Chondrocyte (in vitro differentiated cells): ENCODE results near the gene HP1BP3. TPM values are rescaled to one million over a fixed set of nuclear protein-coding genes. Genes with fewer than 3 reads are reported as not detected.
"Not testable (repeated sequence)": the region's sequence is repeated elsewhere in the genome, so short reads cannot be mapped to it uniquely, and the experiment has no call there.

Source experiments
- DNase-seq: peaks from one replicate; pipeline ENCODE4 v3.0.0; 2021; ENCODE audit warnings: mixed read lengths, low spot score
- H3K27ac Mint-ChIP-seq: one replicate; pipeline ENCODE4 v1.8.0; 2021; ENCODE audit warnings: mild to moderate bottlenecking, moderate library complexity, mixed read lengths; ENCODE audit not compliant: unreplicated experiment
- H3K27me3 Mint-ChIP-seq: 2 replicates; pipeline ENCODE4 v1.8.0; 2021; ENCODE audit warnings: low read depth, mixed read lengths
- H3K36me3 Mint-ChIP-seq: 2 replicates; pipeline ENCODE4 v1.8.0; 2021; ENCODE audit warnings: low read depth, mixed read lengths
- H3K4me1 Mint-ChIP-seq: 2 replicates; pipeline ENCODE4 v1.8.0; 2021; ENCODE audit warnings: low read depth, mild to moderate bottlenecking, mixed read lengths
- H3K4me3 Mint-ChIP-seq: one replicate; pipeline ENCODE4 v1.8.0; 2021; ENCODE audit warnings: mild to moderate bottlenecking, moderate library complexity, mixed read lengths; ENCODE audit not compliant: unreplicated experiment
- H3K9me3 Mint-ChIP-seq: 2 replicates; pipeline ENCODE4 v1.8.0; 2021; ENCODE audit warnings: low read depth, mixed read lengths
- total RNA-seq: library from RNA; stranded (reverse); gene quantifications from 3 replicates; pipeline ENCODE4 v1.2.1, GENCODE V29; 2021
- TF ChIP-seq, protein P1 (sequence below): fragments of 200-600 bp; sonication (generic); IDR thresholded peaks from 2 replicates; pipeline ENCODE4 v1.5.0; 2021; ENCODE audit warnings: antibody characterized with exemption, mild to moderate bottlenecking, moderate library complexity

The HP1BP3 gene
- total RNA-seq, 1 donor from 2014 or later, result 182 TPM

DNA sequence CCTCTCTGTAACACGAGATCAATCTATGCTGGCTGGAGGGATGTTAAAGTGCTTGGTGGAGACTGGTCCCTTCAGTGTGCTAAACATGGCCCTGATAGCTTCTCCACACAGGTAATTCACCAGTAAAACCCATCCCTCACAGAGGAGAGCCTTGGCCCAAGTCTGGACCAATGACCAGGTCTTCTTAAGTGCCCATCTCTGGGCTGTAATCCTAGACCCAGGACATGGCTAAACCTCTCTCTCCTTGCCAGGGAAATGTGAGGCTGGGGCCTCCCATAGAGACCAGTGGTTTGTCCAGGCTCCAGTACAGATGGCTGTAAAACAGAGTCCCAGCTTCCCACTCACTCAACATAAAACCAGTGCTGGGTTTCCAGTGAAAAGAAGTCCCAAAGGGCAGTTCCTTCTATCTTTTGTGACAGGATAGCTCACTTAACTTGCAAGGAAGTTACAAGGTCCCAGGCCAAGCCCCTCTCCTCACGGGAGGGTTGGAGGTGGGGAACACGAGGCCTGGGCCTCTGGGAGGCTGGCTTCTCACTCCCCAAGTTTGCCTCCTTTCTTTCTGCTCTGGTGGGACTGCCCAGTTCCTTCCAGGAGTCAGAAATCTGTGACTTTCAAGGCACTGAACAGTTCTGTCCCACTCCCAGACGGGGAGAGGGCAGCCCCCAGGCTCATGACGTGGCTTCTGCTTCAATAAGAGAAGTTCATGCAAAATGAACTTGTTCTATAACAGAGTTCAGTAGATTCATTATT is 67.1 kb downstream of the HP1BP3 start:
- peak; percentile 37 for DNase-seq
- Mint-ChIP-seq H3K4me3 (no peak overlapping the region), H3K9me3 (no peaks in the 10 kb centered on the region), H3K27me3 (peaks cover 3% of the 10 kb centered on the region), H3K36me3 (no peaks in the 10 kb centered on the region), H3K27ac (no peak overlapping the region), H3K4me1 (peaks cover 6% of the 10 kb centered on the region)
- TF ChIP-seq, protein P1, sequence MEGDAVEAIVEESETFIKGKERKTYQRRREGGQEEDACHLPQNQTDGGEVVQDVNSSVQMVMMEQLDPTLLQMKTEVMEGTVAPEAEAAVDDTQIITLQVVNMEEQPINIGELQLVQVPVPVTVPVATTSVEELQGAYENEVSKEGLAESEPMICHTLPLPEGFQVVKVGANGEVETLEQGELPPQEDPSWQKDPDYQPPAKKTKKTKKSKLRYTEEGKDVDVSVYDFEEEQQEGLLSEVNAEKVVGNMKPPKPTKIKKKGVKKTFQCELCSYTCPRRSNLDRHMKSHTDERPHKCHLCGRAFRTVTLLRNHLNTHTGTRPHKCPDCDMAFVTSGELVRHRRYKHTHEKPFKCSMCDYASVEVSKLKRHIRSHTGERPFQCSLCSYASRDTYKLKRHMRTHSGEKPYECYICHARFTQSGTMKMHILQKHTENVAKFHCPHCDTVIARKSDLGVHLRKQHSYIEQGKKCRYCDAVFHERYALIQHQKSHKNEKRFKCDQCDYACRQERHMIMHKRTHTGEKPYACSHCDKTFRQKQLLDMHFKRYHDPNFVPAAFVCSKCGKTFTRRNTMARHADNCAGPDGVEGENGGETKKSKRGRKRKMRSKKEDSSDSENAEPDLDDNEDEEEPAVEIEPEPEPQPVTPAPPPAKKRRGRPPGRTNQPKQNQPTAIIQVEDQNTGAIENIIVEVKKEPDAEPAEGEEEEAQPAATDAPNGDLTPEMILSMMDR, result no peak

DNA sequence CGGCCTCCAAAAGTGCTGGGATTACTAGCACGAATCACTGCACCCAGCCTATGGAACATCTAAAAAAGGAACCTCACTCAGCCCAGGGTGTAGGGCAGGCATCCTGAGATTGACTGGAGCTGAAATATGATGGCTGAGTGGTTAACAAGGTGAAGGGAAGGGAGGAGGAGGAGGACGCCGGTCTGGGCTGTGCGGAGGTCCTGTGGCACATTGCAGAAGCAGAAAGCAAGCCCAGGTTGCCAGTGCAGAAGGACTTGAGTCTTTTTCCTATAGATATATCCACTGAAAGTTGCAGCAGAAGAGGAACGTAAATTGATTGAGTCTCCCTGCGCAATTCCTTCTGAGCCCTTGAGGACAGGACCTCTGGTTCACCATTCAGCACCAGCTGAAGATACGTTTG is 67.8 kb downstream of the HP1BP3 start:
- Mint-ChIP-seq H3K4me1 (peaks cover 6% of the 10 kb centered on the region), H3K4me3 (no peak overlapping the region), H3K36me3 (no peaks in the 10 kb centered on the region), H3K27me3 (peaks cover 3% of the 10 kb centered on the region), H3K27ac (no peak overlapping the region), H3K9me3 (no peaks in the 10 kb centered on the region)
- TF ChIP-seq, protein P1, result no peak
- peak; percentile 27 for DNase-seq

DNA sequence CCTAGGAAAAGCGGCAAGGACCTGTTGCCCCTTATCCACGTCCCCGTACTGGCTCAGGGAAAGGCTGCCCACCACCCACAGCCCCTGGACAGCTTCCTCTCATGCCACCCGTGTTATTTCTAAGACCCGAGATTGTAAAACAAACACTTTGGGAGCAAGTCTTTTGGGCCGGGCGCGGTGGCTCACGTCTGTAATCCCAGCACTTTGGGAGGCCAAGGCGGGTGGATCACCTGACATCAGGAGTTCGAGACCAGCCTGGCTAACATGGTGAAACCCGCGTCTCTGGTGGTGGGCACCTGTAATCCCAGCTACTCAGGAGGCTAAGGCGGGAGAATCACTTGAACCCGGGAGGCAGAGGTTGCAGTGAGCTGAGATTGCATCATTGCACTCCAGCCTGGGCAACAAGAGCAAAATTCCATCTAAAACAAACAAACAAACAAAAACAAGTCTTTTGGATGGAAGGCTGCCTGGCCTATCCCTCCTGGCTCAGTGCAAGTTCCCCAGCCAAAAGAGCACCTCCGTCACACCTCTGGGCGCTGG is 68.7 kb downstream of the HP1BP3 start:
- H3K4me1 Mint-ChIP-seq, H3K36me3 Mint-ChIP-seq, H3K27me3 Mint-ChIP-seq, H3K27ac Mint-ChIP-seq, H3K9me3 Mint-ChIP-seq: not testable (repeated sequence)
- DNase-seq, result peak; percentile 24
- peak overlapping the region; percentile 68 for H3K4me3 Mint-ChIP-seq

DNA sequence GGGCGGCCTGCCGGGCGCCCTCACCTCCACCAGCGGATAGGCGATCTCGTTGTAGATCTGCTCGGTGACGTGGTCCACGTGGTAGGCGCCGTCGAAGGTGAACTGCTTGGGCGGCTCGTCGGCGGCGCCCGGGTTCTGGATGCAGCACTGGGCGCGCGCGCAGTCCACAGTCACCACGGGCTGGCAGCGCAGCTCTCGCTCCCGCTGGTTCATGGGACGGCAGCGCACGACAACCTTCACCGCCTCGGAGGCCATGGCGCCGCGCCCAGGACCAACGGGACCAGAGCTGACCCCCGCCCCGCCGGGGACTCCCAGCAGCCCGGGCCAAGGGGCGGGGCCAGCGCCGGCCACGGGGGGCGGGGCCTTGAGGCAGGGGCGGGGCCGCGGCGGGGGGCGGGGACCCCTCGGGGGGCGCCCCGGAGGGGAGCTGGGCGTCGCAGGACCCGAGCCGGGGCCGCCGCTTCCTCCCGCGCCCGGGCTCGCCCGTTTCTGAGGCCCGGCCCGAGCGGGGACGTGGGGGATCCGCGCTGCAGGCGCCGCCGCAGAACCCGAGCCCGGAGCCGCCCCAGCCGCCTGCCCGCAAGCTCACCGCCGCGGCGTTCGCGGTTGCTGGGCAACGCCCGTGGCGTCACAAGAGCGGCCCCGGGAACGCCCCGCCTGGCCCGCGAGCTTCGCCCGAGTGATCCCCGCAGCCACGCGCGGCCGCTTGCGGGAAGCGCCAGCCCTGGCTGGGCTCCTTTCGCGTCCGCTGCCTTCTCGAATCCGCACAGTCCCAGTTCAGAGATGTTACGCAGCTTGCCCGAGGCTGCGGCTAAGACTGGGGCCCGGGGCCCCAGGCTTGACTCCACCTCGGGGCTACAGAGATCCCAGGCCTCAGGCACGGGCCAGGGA is 69.4 kb downstream of the HP1BP3 start, which contains the start of gene KIF17:
Gene KIF17 (minus strand): TSS at position 556 of the 891 bp plus-strand sequence. CDS start 301 bp downstream, at position 255.
- Mint-ChIP-seq H3K4me3 (peak within 1 kb of the TSS; percentile 68), H3K4me1 (peaks cover 6% of the 10 kb centered on the region), H3K9me3 (no peaks in the 10 kb centered on the region), H3K27ac (no peak within 1 kb of the TSS), H3K27me3 (peaks cover 3% of the 10 kb centered on the region), H3K36me3 (no peaks in the 10 kb centered on the region)
- DNase-seq, result peak; percentile 77
- TF ChIP-seq, protein P1, result no peak

DNA sequence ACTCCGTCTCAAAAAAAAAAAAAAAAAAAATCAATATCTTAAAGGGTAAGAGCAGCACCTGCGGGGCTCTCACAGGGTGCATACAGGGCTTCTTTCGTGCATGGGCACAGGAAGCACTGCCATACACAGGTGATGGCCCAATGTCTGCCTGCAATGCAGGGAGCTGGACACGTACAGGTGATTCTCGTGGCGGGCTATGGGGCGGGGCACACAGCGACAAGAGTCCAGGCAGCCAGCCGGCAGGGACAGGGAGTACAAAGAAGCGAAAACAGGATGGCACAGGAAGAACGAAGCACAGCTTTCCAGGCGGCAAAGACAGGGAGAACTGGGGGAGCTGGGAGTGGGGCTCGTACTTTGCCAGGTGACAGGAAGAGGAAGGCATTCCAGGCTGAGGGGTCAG is 70.9 kb downstream of the HP1BP3 start:
- TF ChIP-seq, protein P1, result no peak
- Mint-ChIP-seq H3K4me1 (peaks cover 6% of the 10 kb centered on the region), H3K27me3 (peaks cover 3% of the 10 kb centered on the region), H3K27ac (no peak overlapping the region), H3K9me3 (no peaks in the 10 kb centered on the region), H3K4me3 (peak overlapping the region; percentile 50), H3K36me3 (no peaks in the 10 kb centered on the region)
- DNase-seq, result no peak
